ENCODE measurements around the gene SLC35B2.

- TF ChIP-seq CTCF (IDR thresholded peaks at IDR 0.05; ENCODE audit: low read depth, low read length, missing input control) (no peak), REST (IDR thresholded peaks at IDR 0.05) (no peak), FOXA2 (IDR thresholded peaks at IDR 0.05) (no peak), FOXA1 (IDR thresholded peaks at IDR 0.05) (no peak), GABPA (IDR thresholded peaks at IDR 0.05 in 1 of 2, conservative IDR thresholded peaks at IDR 0.05 in 1 of 2) (no peak), RAD21 (IDR thresholded peaks at IDR 0.05) (no peak), HNF4G (IDR thresholded peaks at IDR 0.05) (no peak), HNF4A (conservative IDR thresholded peaks at IDR 0.05) (no peak), YY1 (IDR thresholded peaks at IDR 0.05) (no peak), ATF3 (IDR thresholded peaks at IDR 0.05) (no peak), JUND (IDR thresholded peaks at IDR 0.05) (no peak)
- TF ChIP-seq, protein P1, sequence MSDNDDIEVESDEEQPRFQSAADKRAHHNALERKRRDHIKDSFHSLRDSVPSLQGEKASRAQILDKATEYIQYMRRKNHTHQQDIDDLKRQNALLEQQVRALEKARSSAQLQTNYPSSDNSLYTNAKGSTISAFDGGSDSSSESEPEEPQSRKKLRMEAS (IDR thresholded peaks at IDR 0.05) = no peak
These were observed 47.9 kb upstream of the SLC35B2 start for GRCh38 chr6:44305200-44305725.
